ENCODE data around the gene SLC17A2.

SLC17A2 gene

GRCh38 chr6:25930532-25931410, at the start of gene SLC17A2:
TSS of gene SLC17A2 (minus strand) at chr6:25930691. CDS start at chr6:25925796, 4,895 bp downstream.
- no peak for DNase-seq

- no peak for DNase-seq
These were observed 45.6 kb upstream of the SLC17A2 start for GRCh38 chr6:25975923-25976560.

- no peak for DNase-seq
These were observed 43.5 kb upstream of the SLC17A2 start for GRCh38 chr6:25973923-25974555.

- DNase-seq, result no peak
These were observed 42.4 kb upstream of the SLC17A2 start for GRCh38 chr6:25972902-25973301.

GRCh38 chr6:25972128-25972527, 41.6 kb upstream of the SLC17A2 start:
- no peak for DNase-seq

- DNase-seq, result no peak
These were observed 40.8 kb upstream of the SLC17A2 start for GRCh38 chr6:25971187-25971821.

GRCh38 chr6:25968769-25969168, 38.3 kb upstream of the SLC17A2 start:
- no peak for DNase-seq

GRCh38 chr6:25966711-25967110, 36.2 kb upstream of the SLC17A2 start:
- peak; percentile 40 for DNase-seq

- no peak for DNase-seq
These were observed 34.6 kb upstream of the SLC17A2 start for GRCh38 chr6:25965058-25965457.

- DNase-seq, result no peak
These were observed 33.1 kb upstream of the SLC17A2 start for GRCh38 chr6:25963426-25964123.

GRCh38 chr6:25962149-25963127, 31.9 kb upstream of the SLC17A2 start, which contains the start of gene TRIM38:
TSS of gene TRIM38 (plus strand) at chr6:25962802. CDS start at chr6:25966523, 3,721 bp downstream.
- peak; percentile 76 for DNase-seq

GRCh38 chr6:25961619-25962148, 31.2 kb upstream of the SLC17A2 start:
- DNase-seq, result no peak

- DNase-seq, result peak; percentile 72
These were observed 30.2 kb upstream of the SLC17A2 start for GRCh38 chr6:25960734-25961133.

GRCh38 chr6:25959890-25960536, 29.5 kb upstream of the SLC17A2 start:
- no peak for DNase-seq

GRCh38 chr6:25958700-25959162, 28.2 kb upstream of the SLC17A2 start:
- no peak for DNase-seq

- no peak for DNase-seq
These were observed 25.7 kb upstream of the SLC17A2 start for GRCh38 chr6:25956226-25956625.

GRCh38 chr6:25954756-25955155, 24.3 kb upstream of the SLC17A2 start:
- DNase-seq, result no peak

- DNase-seq, result no peak
These were observed 23.2 kb upstream of the SLC17A2 start for GRCh38 chr6:25953733-25954132.

GRCh38 chr6:25952535-25952934, 22.0 kb upstream of the SLC17A2 start:
- no peak for DNase-seq

Measured in stimulated activated CD4-positive, alpha-beta T cell treated with anti-CD3 and anti-CD28 coated beads, Interleukin-1b, Interleukin-23, amount 100 ng/mL, for 48 hours (primary cell).